ENCODE data around the gene SLC22A23. TPM values are rescaled to one million over a fixed set of nuclear protein-coding genes. Genes with fewer than 3 reads are reported as not detected.

The SLC22A23 gene
- total RNA-seq, 1 donor from 2014 or later = 5.7 TPM

- Histone ChIP-seq H2AFZ (ENCODE audit: low read depth, low read length) (no peak overlapping the region), H3K4me2 (ENCODE audit: low read length) (no peak overlapping the region), H3K9ac (ENCODE audit: low read length) (no peak overlapping the region), H3K4me3 (ENCODE audit: insufficient read depth, low read depth, low read length) (no peak overlapping the region), H3K79me2 (ENCODE audit: insufficient read depth, low read length) (no peaks in the 10 kb centered on the region), H3K36me3 (ENCODE audit: insufficient read depth, low read length) (no peaks in the 10 kb centered on the region), H4K20me1 (ENCODE audit: insufficient read depth, low read length) (no peaks in the 10 kb centered on the region), H3K4me1 (ENCODE audit: insufficient read depth, low read length) (peaks cover 7% of the 10 kb centered on the region), H3K9me3 (ENCODE audit: insufficient read depth, low read depth, low read length) (no peaks in the 10 kb centered on the region), H3K27ac (ENCODE audit: low read depth, low read length) (no peak overlapping the region), H3K27me3 (ENCODE audit: insufficient read depth, low read length) (no peaks in the 10 kb centered on the region)
- TF ChIP-seq EZH2 (IDR thresholded peaks at IDR 0.05; ENCODE audit: insufficient read depth, low read length) = no peak
- TF ChIP-seq CTCF (IDR thresholded peaks at IDR 0.05; ENCODE audit: insufficient read depth, low read depth, low read length) = no peak
- H3K27ac Mint-ChIP-seq (ENCODE audit: unreplicated experiment) = no peak overlapping the region
- peaks cover 24% of the 10 kb centered on the region for H3K4me1 Mint-ChIP-seq (ENCODE audit: low read depth, unreplicated experiment)
- H3K36me3 Mint-ChIP-seq (ENCODE audit: low read depth, unreplicated experiment) = no peaks in the 10 kb centered on the region
- no peaks in the 10 kb centered on the region for H3K27me3 Mint-ChIP-seq (ENCODE audit: low read depth, unreplicated experiment)
- H3K4me3 Mint-ChIP-seq (ENCODE audit: unreplicated experiment) = no peak overlapping the region
- no peaks in the 10 kb centered on the region for H3K9me3 Mint-ChIP-seq (ENCODE audit: unreplicated experiment)
- FAIRE-seq (no peak), DNase-seq (ENCODE audit: low read depth) (peak; percentile 66)
Measured at GRCh38 chr6:3405679-3406078, 51.2 kb downstream of the SLC22A23 start.

DNA sequence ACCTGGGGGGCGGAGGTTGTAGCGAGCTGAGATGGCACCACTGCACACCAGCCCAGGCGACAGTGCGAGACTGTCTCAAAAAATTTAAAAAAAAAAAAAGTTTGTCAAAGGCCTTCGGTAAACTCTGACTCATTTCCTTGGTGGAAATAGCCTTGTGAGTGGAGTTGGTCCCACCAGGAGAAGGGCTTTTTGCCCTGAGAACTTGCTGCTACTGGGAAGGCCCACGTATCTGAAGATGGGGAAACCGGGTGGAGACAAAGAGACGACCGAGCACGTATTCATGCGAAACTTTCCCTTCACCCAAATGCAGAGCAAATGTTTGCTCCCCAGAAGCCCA is 51.7 kb downstream of the SLC22A23 start:
- no peak overlapping the region for H3K9ac ChIP-seq (ENCODE audit: low read length)
- no peak overlapping the region for H3K27ac ChIP-seq (ENCODE audit: low read depth, low read length)
- H3K36me3 Mint-ChIP-seq (ENCODE audit: low read depth, unreplicated experiment) = no peaks in the 10 kb centered on the region
- H3K79me2 ChIP-seq (ENCODE audit: insufficient read depth, low read length) = no peaks in the 10 kb centered on the region
- no peaks in the 10 kb centered on the region for H3K9me3 Mint-ChIP-seq (ENCODE audit: unreplicated experiment)
- H3K4me2 ChIP-seq (ENCODE audit: low read length) = peak overlapping the region; percentile 3
- no peak overlapping the region for H3K4me3 ChIP-seq (ENCODE audit: insufficient read depth, low read depth, low read length)
- TF ChIP-seq CTCF (IDR thresholded peaks at IDR 0.05; ENCODE audit: insufficient read depth, low read depth, low read length) = no peak
- TF ChIP-seq EZH2 (IDR thresholded peaks at IDR 0.05; ENCODE audit: insufficient read depth, low read length) = no peak
- H2AFZ ChIP-seq (ENCODE audit: low read depth, low read length) = no peak overlapping the region
- peak; percentile 25 for DNase-seq (ENCODE audit: low read depth)
- FAIRE-seq = no peak
- H3K9me3 ChIP-seq (ENCODE audit: insufficient read depth, low read depth, low read length) = no peaks in the 10 kb centered on the region
- no peak overlapping the region for H3K27ac Mint-ChIP-seq (ENCODE audit: unreplicated experiment)
- peaks cover 24% of the 10 kb centered on the region for H3K4me1 Mint-ChIP-seq (ENCODE audit: low read depth, unreplicated experiment)
- H3K27me3 ChIP-seq (ENCODE audit: insufficient read depth, low read length) = no peaks in the 10 kb centered on the region
- H3K27me3 Mint-ChIP-seq (ENCODE audit: low read depth, unreplicated experiment) = no peaks in the 10 kb centered on the region
- H3K36me3 ChIP-seq (ENCODE audit: insufficient read depth, low read length) = no peaks in the 10 kb centered on the region
- no peak overlapping the region for H3K4me3 Mint-ChIP-seq (ENCODE audit: unreplicated experiment)
- peaks cover 7% of the 10 kb centered on the region for H3K4me1 ChIP-seq (ENCODE audit: insufficient read depth, low read length)
- no peaks in the 10 kb centered on the region for H4K20me1 ChIP-seq (ENCODE audit: insufficient read depth, low read length)

GRCh38 chr6:3403238-3404173 is 53.3 kb downstream of the SLC22A23 start:
- Histone ChIP-seq H3K9ac (ENCODE audit: low read length) (no peak overlapping the region), H4K20me1 (ENCODE audit: insufficient read depth, low read length) (no peaks in the 10 kb centered on the region), H2AFZ (ENCODE audit: low read depth, low read length) (no peak overlapping the region), H3K27me3 (ENCODE audit: insufficient read depth, low read length) (no peaks in the 10 kb centered on the region), H3K79me2 (ENCODE audit: insufficient read depth, low read length) (no peaks in the 10 kb centered on the region), H3K4me3 (ENCODE audit: insufficient read depth, low read depth, low read length) (no peak overlapping the region), H3K36me3 (ENCODE audit: insufficient read depth, low read length) (no peaks in the 10 kb centered on the region), H3K4me2 (ENCODE audit: low read length) (no peak overlapping the region), H3K4me1 (ENCODE audit: insufficient read depth, low read length) (peaks cover 7% of the 10 kb centered on the region), H3K27ac (ENCODE audit: low read depth, low read length) (no peak overlapping the region), H3K9me3 (ENCODE audit: insufficient read depth, low read depth, low read length) (no peaks in the 10 kb centered on the region)
- FAIRE-seq (no peak), DNase-seq (ENCODE audit: low read depth) (no peak)
- no peaks in the 10 kb centered on the region for H3K27me3 Mint-ChIP-seq (ENCODE audit: low read depth, unreplicated experiment)
- TF ChIP-seq EZH2 (IDR thresholded peaks at IDR 0.05; ENCODE audit: insufficient read depth, low read length) (no peak), CTCF (IDR thresholded peaks at IDR 0.05; ENCODE audit: insufficient read depth, low read depth, low read length) (no peak)
- H3K4me1 Mint-ChIP-seq (ENCODE audit: low read depth, unreplicated experiment) = peaks cover 24% of the 10 kb centered on the region
- H3K4me3 Mint-ChIP-seq (ENCODE audit: unreplicated experiment) = no peak overlapping the region
- peak overlapping the region; percentile 13 for H3K27ac Mint-ChIP-seq (ENCODE audit: unreplicated experiment)
- H3K9me3 Mint-ChIP-seq (ENCODE audit: unreplicated experiment) = no peaks in the 10 kb centered on the region
- no peaks in the 10 kb centered on the region for H3K36me3 Mint-ChIP-seq (ENCODE audit: low read depth, unreplicated experiment)
